ENCODE data around the gene CIAO2A.

CIAO2A gene

DNA sequence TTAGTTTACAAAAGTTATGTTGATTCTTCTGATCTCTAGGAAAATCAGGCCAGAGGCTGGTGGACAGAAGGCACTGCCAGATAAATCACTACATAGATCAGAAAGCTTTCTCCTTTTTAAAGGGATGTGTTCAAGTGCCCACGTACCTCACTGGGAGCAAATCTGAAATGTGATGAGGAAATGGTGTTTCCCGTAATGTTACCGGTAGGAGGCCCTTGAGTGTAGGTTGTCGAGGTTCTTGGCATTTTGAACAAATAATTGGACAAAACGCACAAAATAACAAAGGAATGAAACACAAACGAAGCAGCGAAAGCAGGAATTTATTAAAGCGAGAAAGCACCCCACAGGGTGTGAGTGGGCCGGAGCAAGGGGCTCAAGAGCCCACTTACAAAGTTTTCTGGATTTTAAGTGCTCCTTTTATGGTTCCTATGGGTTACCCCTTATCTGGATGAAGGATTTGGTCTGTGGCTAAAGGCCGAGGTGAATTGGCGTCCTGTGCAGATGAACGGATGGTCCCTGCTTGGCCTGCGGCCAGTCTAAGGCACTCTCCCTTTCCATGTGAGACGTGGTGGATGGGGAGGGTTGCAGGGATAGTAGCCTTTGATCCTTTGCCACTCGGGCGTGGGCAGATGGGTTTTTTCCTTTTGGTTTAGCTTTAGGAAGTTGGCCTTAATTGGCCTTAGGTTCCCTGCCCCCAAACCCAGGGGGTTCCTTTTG is 3.2 kb upstream of the CIAO2A start:
- H3K27ac ChIP-seq = peak overlapping the region; percentile 94
- TF ChIP-seq, protein P1, sequence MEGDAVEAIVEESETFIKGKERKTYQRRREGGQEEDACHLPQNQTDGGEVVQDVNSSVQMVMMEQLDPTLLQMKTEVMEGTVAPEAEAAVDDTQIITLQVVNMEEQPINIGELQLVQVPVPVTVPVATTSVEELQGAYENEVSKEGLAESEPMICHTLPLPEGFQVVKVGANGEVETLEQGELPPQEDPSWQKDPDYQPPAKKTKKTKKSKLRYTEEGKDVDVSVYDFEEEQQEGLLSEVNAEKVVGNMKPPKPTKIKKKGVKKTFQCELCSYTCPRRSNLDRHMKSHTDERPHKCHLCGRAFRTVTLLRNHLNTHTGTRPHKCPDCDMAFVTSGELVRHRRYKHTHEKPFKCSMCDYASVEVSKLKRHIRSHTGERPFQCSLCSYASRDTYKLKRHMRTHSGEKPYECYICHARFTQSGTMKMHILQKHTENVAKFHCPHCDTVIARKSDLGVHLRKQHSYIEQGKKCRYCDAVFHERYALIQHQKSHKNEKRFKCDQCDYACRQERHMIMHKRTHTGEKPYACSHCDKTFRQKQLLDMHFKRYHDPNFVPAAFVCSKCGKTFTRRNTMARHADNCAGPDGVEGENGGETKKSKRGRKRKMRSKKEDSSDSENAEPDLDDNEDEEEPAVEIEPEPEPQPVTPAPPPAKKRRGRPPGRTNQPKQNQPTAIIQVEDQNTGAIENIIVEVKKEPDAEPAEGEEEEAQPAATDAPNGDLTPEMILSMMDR (conservative IDR thresholded peaks at IDR 0.05) = no peak

DNA sequence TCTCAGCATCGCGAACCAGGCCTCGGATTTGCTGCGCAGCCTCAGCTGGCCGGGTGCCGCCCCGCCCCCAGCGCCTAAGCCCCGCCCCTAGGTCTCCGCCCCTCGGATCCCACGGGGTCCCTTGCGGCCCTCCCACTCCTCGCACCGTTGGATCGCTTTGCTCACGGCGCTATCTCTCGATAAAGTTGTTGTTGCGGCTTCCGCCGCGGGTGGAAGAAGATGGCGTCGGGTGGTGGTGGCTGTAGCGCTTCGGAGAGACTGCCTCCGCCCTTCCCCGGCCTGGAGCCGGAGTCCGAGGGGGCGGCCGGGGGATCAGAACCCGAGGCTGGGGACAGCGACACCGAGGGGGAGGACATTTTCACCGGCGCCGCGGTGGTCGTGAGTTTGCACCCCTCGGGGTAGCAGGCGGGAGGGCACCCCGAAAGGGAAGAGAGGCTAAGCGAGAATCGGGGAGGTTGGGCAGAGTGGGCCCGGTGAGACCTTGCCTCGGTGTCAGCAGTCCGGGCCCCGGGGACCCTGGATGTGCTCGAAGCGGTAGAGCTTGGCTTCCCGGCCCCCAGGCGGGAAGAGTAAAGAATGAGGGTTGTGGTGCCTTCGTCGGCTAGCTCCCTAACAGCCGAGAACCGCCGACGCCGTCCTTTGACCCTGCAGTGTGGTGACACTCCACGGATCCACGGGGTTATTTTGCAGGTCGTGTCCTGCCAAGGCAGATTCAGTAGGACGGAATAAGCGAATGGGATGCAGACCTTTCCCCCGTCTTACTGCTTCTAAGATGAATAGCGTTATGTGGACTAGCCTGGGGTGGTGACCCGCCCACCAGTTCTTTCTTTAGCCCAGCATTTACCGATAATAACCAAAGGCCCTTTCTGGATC is 2.4 kb upstream of the CIAO2A start, which contains the start of gene SNX1:
Gene SNX1 (plus strand): TSS at position 188 of the 873 bp plus-strand sequence. CDS start 32 bp downstream, at position 220.
- H3K27ac ChIP-seq = peak within 1 kb of the TSS; percentile 94
- TF ChIP-seq, protein P1 (conservative IDR thresholded peaks at IDR 0.05) = no peak

DNA sequence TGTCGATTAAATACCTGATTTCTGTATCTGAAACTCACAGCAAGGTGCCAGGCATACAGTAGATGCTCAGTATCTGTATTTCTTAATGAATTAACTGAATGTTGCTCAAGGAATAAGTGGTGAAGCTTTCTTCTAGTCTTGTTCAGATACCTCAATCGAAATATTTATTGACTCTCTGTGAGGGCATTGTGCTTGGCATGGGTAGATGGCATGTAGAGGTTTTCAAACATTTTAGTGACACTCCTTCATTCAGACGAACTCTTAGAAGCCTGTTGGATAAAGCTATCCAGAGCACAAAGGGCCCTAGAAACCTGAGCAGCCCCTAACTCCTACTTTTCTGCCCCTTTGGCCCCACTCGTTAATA is 1.8 kb upstream of the CIAO2A start:
- H3K27ac ChIP-seq = peak overlapping the region; percentile 94
- TF ChIP-seq, protein P1 (conservative IDR thresholded peaks at IDR 0.05) = no peak

DNA sequence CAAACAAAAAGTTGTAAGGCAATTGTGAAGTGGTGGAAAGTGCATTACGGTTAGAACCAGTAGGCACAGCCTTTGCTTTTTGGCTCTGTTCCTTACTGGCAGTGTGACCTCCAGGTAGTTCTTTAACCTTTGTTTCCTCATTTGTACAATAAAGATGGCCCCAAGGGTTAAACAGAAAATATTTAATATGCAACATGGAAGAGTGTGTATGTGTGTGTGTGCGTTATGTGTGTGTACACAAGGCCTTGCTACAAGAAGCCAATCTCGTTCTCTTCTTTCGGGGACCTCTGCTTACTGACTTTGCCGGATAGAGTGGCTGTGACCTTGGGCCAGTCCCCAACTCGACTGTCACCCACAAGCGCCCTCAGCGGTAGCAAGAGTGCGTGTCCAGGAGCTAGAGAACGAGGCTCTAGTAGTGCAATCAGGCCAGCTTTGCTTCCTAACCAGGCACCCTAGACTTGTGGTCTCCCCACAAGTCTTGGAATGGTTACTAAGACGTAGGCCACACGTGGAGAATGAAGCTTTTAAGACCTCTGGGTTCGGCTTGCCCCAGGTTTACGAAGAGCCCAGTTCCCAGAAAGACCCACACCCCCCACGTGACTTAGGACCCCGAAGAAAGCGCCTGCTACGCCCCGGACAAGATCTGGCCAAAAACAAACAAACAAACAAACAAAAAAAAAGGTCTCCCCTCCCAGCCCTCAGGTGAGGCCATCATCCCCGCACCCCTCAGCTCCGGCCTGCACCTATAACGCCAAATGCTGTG is 593 bp downstream of the CIAO2A start:
- TF ChIP-seq, protein P1 (conservative IDR thresholded peaks at IDR 0.05) = peak; percentile 18; the same call in 1 of the 2 replicates
- H3K27ac ChIP-seq = peak overlapping the region; percentile 94

DNA sequence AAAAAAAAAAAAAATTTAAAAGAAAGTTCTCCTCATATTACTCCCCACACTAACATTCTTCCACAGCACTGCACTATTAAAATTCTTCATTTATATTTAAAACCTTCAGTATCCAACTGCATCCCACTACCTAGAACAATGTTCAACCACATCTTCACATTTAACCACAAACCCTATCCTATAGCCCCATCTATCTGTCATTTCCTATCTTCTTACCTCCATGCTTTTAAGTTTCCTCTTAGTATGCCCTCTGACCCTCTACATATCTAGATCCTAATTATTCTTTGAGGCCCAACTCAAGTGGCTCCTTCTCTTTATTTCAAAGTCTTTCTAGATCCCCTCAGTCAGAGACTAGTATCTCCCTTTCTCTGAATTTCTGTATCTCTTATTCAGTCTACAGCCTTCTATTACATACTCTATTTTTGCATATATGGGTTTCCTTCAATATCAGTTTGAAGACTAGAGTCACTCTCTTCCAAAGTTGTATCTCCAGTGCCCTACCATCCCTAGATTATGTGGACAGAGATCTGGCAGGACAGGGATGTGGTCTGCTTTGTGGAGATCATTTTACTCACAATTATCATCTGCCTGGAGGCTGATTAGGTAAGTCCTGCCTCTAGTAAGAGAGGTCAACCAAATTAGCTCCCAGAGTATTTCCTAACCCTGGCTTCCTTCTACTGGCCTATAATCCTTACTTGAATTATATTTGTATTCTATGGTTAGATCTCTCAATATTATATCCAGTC is 1.4 kb downstream of the CIAO2A start:
- peak overlapping the region; percentile 94 for H3K27ac ChIP-seq
- TF ChIP-seq, protein P1 (conservative IDR thresholded peaks at IDR 0.05) = peak; percentile 44; the same call in 1 of the 2 replicates

DNA sequence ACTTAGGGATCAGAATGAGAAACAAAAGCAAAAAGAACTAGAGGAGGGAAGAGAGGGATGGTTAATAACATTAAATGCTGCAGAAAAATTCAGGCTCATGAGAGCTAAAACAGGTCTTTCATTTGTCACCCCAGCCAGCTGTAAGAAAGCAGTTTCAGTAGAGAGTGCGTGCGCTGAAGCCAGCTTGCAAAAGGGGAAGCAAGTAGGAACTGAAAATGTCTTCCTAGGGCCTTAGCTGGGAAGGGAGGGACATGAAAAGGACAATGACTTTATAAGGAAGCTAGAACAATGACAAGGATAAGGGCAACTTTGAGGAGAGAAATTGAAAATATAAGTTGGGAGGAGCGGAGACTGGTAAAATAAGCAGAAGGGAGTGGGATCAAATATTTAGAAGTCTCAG is 3.1 kb downstream of the CIAO2A start:
- TF ChIP-seq, protein P1 (conservative IDR thresholded peaks at IDR 0.05) = no peak
- H3K27ac ChIP-seq = peak overlapping the region; percentile 94; the same call in 1 of the 2 replicates

Data from VCaP (cell line).